Motor neuron (in vitro differentiated cells): Measurements from ENCODE around the gene MRPS27. TPM values are rescaled to one million over a fixed set of nuclear protein-coding genes. Genes with fewer than 3 reads are reported as not detected.

Source experiments
- ATAC-seq, 8 experiments: fragments of 200-7000 bp; cut with Tn5 transposase; replicated peaks in 6 of 8; 2 replicates each; pipeline ENCODE4 v1.8.0; 2021; ENCODE audit warnings: mild to moderate bottlenecking in 8 of 8, moderate library complexity in 8 of 8
- H3K27ac ChIP-seq, 2 donors: fragments of 250-450 bp; sonication (Bioruptor Pico); 2 replicates each; pipeline ENCODE4 v1.9.0; 2021; ENCODE audit warnings: antibody characterized with exemption in 2 of 2, mild to moderate bottlenecking in 2 of 2, moderate library complexity in 1 of 2
- H3K4me1 ChIP-seq, 2 donors: fragments of 250-450 bp; sonication (Bioruptor Pico); replicated peaks in 1 of 2; 2 replicates each; pipeline ENCODE4 v1.6.1; 2021; ENCODE audit warnings: antibody characterized with exemption in 2 of 2, mild to moderate bottlenecking in 2 of 2, moderate library complexity in 1 of 2
- H3K4me3 ChIP-seq, 5 donors: fragments of 250-450 bp; sonication (Bioruptor Pico); 2 replicates each; pipeline ENCODE4 v1.9.0; 2021; ENCODE audit warnings: antibody characterized with exemption in 5 of 5, mild to moderate bottlenecking in 5 of 5, moderate library complexity in 4 of 5
- WGBS, 10 experiments: fragments of 450-650 bp; shearing (Covaris generic); methylation state at CpG; one replicate each; pipeline ENCODE4 v1.0.0; 2022; 5-methylcytosine and 5-hydroxymethylcytosine counted together
- in situ Hi-C, 9 experiments: fragments of 400-800 bp; cut with MboI; loops; one replicate each; pipeline ENCODE4 v1.15.0; 2021; ENCODE audit warnings: low sequenced_read_pairs in 9 of 9, low pct_unique_long_range_greater_than_20kb in 2 of 9; ENCODE audit not compliant: unreplicated experiment in 9 of 9
- total RNA-seq, 8 experiments: library from RNA; unstranded; fragments of 300-600 nt; gene quantifications; 2 replicates each; pipeline versions ENCODE4 v1.2.3 to v1.2.4, GENCODE V29; 2022

The MRPS27 gene
- total RNA-seq, 8 experiments from 2014 or later, result 37.5 to 93.7 (median 48.1) TPM

DNA sequence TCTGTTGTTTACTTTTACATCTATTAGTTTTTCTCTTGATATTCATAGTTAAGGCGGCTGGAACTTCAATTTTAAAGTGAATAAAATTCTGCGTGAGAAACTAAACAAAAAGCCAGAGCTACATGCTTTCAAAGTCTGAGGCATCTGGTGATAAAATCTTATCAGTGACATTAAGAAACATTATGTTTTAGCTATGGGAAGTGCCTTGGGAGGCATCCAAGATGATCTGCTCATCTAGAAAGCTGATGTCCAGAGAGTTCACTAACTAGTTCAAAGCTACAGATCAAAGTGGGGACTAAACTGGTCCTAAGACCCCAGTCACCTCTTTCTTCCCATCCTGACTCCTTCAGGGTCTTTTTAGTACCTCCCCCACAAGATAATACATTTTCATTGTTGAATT is 37.2 kb downstream of the MRPS27 start:
- no peak for ATAC-seq
- Histone ChIP-seq H3K27ac (peak overlapping the region in 1 of 2 donors; percentile 82), H3K4me1 (peaks cover 27 to 29% of the 10 kb centered on the region in 2 donors), H3K4me3 (no peak overlapping the region)
- in situ Hi-C loops, result no loop called here
- 50 to 100% (median 81%) methylated on average over 1 to 2 of the region's 2 CpGs; no CpG with 5 or more reads in 1 of the 10 experiments for WGBS, 10 experiments

DNA sequence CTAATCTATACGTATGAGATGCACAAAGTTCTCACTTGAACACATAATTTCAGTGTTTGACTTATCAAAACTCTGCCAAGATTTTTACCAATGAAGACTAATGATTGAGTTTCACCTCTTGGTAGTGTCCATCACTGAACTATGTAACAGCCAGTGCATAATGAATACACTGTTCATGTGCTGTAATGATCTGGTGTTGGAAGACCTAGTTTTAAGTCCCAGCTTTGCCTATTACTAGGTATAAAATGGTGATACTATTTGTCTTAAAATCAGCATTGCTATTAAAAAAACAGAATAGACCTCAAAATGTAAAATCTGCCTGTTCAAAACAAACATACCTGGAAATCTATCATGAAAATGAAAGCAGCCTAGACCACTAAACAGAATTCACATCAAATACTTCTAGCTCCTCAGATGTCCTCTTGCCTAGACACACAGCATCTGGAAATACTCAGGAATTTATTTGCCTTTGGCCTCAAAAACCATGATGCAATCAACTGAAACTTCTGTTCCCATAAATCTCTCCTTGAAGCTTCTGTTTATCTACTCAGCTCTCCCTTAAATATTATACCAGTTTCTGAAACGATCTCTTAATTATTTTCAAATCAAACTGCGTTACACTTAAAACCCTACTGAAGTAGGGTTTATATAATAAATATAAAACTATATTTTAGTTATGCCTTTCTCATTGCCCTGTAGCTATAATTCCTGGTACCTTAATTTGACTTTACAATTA is 38.1 kb downstream of the MRPS27 start:
- Histone ChIP-seq H3K4me3 (no peak overlapping the region), H3K4me1 (peaks cover 27 to 29% of the 10 kb centered on the region in 2 donors), H3K27ac (peak overlapping the region; percentile 82 to 85)
- peak; percentile 79 to 93 (median 89) for ATAC-seq
- 3 to 90% (median 61%) methylated on average over 1 to 3 of the region's 3 CpGs for WGBS, 10 experiments
- in situ Hi-C loops, result no loop called here

DNA sequence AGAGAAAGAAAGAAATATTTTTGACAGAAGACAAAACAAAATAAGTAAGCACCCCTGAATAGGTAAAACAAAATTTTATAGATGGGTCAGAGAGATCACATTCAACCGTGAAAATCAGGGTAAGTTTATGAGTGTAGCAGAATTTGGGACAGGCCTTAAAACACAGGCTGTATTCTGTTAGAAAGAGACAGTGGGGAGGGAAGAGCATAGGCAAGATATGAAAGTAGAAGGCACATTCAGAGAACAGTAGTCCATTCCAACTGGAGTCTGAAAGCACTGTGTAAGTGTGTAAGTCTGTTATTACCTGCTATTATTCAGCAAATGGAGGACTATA is 38.6 kb downstream of the MRPS27 start:
- WGBS, 10 experiments, result 33 to 100% (median 96%) methylated on average over 1 of the region's 1 CpG; no CpG with 5 or more reads in 2 of the 10 experiments
- peaks cover 27 to 29% of the 10 kb centered on the region in 2 donors for H3K4me1 ChIP-seq
- H3K4me3 ChIP-seq, result no peak overlapping the region
- in situ Hi-C loops, result no loop called here
- ATAC-seq, result peak in 5 of 8 experiments; percentile 33 to 44 (median 42)
- peak overlapping the region; percentile 82 to 85 for H3K27ac ChIP-seq

DNA sequence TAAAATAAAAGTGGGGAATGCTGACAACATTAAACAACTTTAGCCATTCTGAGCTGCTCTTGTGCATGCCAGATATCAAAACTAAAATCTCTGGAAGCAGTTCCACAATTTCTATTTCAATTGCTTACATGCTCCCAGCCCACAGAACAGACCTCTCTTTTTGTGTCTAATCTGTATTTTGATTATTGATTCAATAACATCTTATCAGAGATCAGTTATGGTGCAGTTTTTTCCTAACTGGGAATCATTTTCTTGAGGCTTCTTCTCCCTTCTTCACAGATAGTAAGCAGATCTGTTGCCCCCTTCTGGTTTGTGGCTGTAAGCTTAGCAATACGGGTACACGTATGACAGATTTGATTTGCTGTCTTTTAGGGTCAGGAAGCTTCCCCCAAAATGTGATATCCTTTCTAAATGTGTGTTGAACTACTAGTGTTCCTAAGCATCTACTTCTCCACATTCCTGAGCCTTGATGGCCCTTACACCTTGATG is 39.4 kb downstream of the MRPS27 start:
- Histone ChIP-seq H3K4me3 (no peak overlapping the region), H3K4me1 (peaks cover 27 to 29% of the 10 kb centered on the region in 2 donors), H3K27ac (peak overlapping the region in 1 of 2 donors; percentile 82)
- peak in 5 of 8 experiments; percentile 30 to 66 (median 40) for ATAC-seq
- 25 to 82% (median 47%) methylated on average over 2 of the region's 2 CpGs; no CpG with 5 or more reads in 3 of the 10 experiments for WGBS, 10 experiments
- in situ Hi-C loops, result no loop called here

DNA sequence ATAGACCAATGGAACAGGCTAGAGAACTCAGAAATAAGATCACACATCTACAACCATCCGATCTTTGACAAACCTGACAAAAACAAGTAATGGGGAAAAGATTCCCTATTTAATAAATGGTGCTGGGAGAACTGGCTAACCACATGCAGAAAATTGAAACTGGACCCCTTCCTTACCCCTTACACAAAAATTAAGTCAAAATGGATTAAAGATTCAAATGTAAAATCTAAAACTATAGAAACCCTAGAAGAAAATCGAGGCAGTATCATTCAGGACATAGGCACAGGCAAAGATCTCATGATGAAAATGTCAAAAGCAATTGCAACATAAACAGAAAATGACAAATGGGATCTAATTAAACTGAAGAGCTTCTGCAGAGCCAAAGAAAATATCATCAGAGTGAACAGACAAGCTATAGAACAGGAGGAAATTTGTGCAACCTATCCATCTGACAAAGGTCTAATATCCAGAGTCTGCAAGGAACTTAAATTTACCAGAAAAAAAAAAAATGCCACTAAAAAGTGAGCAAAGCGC is 43.8 kb downstream of the MRPS27 start:
- WGBS, 10 experiments, result 86 to 100% (median 100%) methylated on average over 1 to 3 of the region's 3 CpGs
- in situ Hi-C loops, result no loop called here
- no peak for ATAC-seq
- H3K4me1 ChIP-seq, result peaks cover 9 to 10% of the 10 kb centered on the region in 2 donors
- no peak overlapping the region for H3K4me3 ChIP-seq
- no peak overlapping the region for H3K27ac ChIP-seq

DNA sequence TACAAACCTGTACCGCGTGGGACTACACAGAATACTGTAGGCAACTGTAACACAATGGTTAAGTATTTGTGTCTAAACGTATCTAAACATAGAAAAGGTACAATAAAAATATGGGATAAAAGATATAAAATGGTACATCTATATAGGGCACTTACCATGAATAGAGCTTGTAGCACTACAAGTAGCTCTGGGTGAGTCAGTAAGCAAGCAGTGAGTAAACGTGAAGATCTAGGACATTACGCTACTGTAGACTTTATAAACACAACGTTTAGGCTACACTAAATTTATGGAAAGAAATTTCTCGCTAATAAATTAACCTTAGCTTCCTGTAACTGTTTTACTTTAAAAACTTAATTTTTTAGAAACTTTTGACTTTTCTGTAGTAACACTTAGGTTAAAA is 46.5 kb downstream of the MRPS27 start:
- in situ Hi-C loops, result no loop called here
- ATAC-seq, result no peak
- Histone ChIP-seq H3K4me3 (no peak overlapping the region), H3K4me1 (no peaks in the 10 kb centered on the region), H3K27ac (no peak overlapping the region)
- 85 to 100% (median 97%) methylated on average over 1 to 7 of the region's 7 CpGs for WGBS, 10 experiments

DNA sequence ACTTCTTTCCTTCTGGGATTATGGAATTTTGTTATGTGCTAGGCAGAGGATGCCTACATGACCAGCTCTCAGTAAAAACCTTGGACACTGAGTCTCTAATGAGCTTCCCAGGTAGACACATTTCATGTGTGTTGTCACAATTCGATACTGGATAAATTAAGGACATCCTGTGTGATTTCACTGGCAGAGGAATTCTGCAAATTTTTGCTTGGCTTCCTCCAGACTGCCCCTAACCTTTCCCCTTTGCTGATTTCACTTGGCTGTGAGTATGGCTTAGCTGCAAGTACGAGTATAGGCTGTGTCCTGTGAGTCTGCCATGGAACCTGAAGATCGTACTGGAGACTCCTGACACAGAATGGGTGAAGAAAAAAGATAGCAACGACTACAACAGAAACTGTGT is 47.6 kb downstream of the MRPS27 start:
- no peak overlapping the region for H3K27ac ChIP-seq
- in situ Hi-C loops, result no loop called here
- 46 to 97% (median 86%) methylated on average over 1 to 4 of the region's 4 CpGs; no CpG with 5 or more reads in 2 of the 10 experiments for WGBS, 10 experiments
- H3K4me3 ChIP-seq, result no peak overlapping the region
- H3K4me1 ChIP-seq, result no peaks in the 10 kb centered on the region
- peak in 1 of 8 experiments; percentile 74 for ATAC-seq

DNA sequence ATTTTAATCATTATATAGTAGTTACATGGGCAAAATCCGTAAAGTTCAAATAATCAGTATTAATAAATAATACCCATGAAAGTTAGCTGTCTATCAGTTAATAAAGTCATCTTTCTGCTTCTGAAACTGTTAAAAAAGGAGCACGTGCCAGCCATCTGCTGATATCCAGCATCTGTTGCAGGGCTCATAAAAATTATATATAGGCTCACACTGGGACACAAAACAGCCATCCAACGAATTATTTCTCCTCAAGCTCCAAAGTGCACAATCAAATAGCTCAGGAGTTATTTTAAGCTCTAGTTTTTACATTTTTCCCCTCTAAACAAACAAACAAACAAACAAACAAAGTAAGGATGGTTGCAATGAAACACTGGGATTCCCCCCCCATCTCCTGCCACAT is 48.3 kb downstream of the MRPS27 start:
- no peaks in the 10 kb centered on the region for H3K4me1 ChIP-seq
- ATAC-seq, result no peak
- H3K4me3 ChIP-seq, result no peak overlapping the region
- H3K27ac ChIP-seq, result no peak overlapping the region
- 33 to 100% (median 92%) methylated on average over 1 to 3 of the region's 3 CpGs for WGBS, 10 experiments
- in situ Hi-C loops, result no loop called here

DNA sequence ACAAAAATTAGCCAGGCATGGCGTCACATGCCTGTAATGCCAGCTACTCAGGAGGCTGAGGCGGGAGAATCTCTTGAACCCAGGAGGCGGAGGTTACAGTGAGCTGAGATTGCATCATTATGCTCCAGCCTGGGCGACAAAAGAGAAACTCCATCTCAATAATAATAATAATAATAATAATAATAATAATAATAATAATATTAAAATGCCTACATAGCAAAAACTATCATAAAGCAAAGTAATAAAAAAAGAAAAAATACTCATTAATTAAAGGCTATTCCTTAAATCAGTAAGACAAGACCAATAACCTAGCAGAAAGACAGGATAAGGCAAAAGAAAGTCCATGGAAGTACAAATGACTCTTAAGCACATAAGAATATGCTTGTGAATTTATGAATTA is 50.0 kb downstream of the MRPS27 start:
- in situ Hi-C loops, result no loop called here
- H3K4me3 ChIP-seq, result no peak overlapping the region
- ATAC-seq, result no peak
- H3K4me1 ChIP-seq, result no peaks in the 10 kb centered on the region
- 75 to 100% (median 100%) methylated on average over 1 to 4 of the region's 4 CpGs; no CpG with 5 or more reads in 2 of the 10 experiments for WGBS, 10 experiments
- H3K27ac ChIP-seq, result no peak overlapping the region

DNA sequence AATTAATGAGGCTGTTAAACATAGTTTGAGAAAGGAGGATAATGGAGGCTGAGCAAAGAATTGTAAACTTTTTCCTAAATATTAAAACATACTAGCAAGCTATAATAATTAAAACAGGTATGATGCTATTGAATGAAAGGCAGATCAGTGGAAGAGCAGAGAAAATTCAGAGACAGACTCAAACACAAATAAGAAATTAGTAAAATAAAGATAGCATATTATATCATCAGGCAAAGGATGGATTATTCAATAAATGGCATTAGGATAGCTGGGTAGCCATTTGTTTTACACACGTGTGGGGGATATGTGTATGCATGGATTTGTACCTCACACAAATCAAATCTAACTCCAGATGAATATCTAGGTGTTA is 50.6 kb downstream of the MRPS27 start:
- Histone ChIP-seq H3K27ac (no peak overlapping the region), H3K4me1 (no peaks in the 10 kb centered on the region), H3K4me3 (no peak overlapping the region)
- 0 to 100% (median 82%) methylated on average over 1 of the region's 1 CpG; no CpG with 5 or more reads in 1 of the 10 experiments for WGBS, 10 experiments
- no peak for ATAC-seq
- in situ Hi-C loops, result no loop called here

DNA sequence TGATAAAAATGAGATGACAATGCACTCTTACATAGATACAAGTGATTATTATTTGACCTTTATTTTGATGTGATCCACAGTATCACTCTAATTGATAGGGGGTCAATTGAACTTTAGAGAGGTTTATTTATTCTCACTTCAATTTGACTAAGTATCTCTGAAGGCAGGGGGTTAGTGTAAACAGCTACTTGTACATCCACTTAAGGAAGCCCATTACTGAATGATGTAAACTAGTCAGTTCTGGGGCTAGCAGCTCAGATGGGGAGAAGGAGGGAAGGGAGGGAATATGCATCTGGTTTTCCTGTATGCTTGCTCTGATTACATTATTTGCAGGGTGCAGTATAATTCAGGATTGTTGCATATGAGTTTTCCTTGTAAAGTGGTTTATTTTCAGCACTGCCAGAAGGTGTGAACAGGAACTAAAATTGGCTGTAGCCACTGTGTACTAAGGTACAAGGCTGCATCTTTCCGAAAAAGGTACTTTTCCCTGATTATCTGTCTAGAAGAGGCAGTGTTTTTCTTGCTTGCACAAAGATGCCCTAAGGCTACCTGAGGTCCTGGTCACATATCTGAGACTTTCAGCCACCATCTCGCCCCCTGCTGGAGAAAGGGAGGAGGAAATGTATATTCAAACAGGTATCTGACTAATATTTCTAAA is 51.2 kb downstream of the MRPS27 start:
- no peak overlapping the region for H3K27ac ChIP-seq
- ATAC-seq, result peak in 3 of 8 experiments; percentile 51 to 67 (median 59)
- no peaks in the 10 kb centered on the region for H3K4me1 ChIP-seq
- 0 to 100% (median 30%) methylated on average over 1 to 2 of the region's 2 CpGs; no CpG with 5 or more reads in 1 of the 10 experiments for WGBS, 10 experiments
- H3K4me3 ChIP-seq, result no peak overlapping the region
- in situ Hi-C loops, result no loop called here

DNA sequence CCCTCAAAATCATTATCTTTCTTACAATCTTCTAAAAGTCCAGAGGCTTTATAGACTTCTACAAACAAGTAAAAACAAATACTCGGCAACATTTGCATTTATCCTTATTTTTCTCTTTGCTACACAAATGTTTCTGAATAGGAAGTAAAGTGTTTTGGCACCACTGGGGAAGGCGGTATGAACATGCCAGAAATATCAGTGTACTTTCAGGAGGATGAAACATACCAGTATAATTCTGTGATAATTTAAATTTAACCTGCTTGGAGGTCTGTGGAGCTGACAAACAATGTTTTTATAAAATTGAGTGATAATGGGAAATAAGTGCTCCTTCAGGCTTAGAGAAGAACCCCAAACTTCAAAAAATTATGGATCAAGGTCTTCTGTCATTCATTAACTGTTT is 51.8 kb downstream of the MRPS27 start:
- no peak overlapping the region for H3K4me3 ChIP-seq
- H3K4me1 ChIP-seq, result no peaks in the 10 kb centered on the region
- in situ Hi-C loops, result no loop called here
- no peak overlapping the region for H3K27ac ChIP-seq
- WGBS, 10 experiments, result 70 to 100% (median 100%) methylated on average over 1 to 2 of the region's 2 CpGs
- ATAC-seq, result no peak

DNA sequence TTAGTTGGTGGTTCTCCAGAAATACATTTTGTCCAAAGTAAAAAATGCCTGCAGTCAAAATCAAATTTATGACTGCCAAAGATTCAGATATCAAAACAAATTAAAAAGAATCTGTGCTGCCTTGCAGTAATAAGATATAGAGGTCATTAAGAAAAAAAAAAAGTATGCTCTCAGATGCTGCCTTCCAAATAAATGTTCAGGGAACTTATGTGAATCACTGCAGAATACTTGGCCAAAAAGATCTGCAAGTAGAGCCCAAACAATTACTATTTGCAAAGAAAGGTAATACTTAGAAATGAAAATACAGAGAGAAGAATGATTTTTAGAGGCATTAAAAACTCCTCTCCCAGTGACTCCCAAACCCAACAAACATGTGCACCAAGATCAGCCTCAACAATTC is 52.4 kb downstream of the MRPS27 start:
- ATAC-seq, result no peak
- Histone ChIP-seq H3K4me1 (no peaks in the 10 kb centered on the region), H3K4me3 (no peak overlapping the region), H3K27ac (no peak overlapping the region)
- in situ Hi-C loops, result no loop called here
